NCI-H2081 (cell line): ENCODE measurements around the gene DLGAP1.
A peak's percentile ranks its signal among the peaks of the same experiment; 100 is the strongest.
"Not testable (repeated sequence)": the region's sequence is repeated elsewhere in the genome, so short reads cannot be mapped to it uniquely, and the experiment has no call there.

Experiments used
- DNase-seq, 2 experiments: peaks; one replicate each; lab custom pipeline; 2025; lab: John Stamatoyannopoulos, UW

The DLGAP1 gene

GRCh38 chr18:3658529-3658928 lies 796.6 kb downstream of the DLGAP1 start:
- no peak for DNase-seq

GRCh38 chr18:3655254-3656050 lies 799.7 kb downstream of the DLGAP1 start:
- no peak for DNase-seq

- DNase-seq: no peak
Measured at GRCh38 chr18:3654442-3655253, 800.5 kb downstream of the DLGAP1 start.

GRCh38 chr18:3653851-3654441 lies 801.2 kb downstream of the DLGAP1 start:
- DNase-seq: no peak

GRCh38 chr18:3653263-3653850 lies 801.8 kb downstream of the DLGAP1 start:
- no peak for DNase-seq

- peak in 1 of 2 experiments; percentile 9 for DNase-seq
Measured at GRCh38 chr18:3652380-3653262, 802.5 kb downstream of the DLGAP1 start.

- DNase-seq: no peak
Measured at GRCh38 chr18:3651266-3651665, 803.8 kb downstream of the DLGAP1 start.

- DNase-seq: not testable (repeated sequence)
Measured at GRCh38 chr18:3650521-3651042, 804.5 kb downstream of the DLGAP1 start.

GRCh38 chr18:3649633-3650426 lies 805.3 kb downstream of the DLGAP1 start:
- DNase-seq: no peak

- DNase-seq: no peak
Measured at GRCh38 chr18:3649135-3649632, 805.9 kb downstream of the DLGAP1 start.

GRCh38 chr18:3648641-3649040 lies 806.5 kb downstream of the DLGAP1 start:
- peak; percentile 6 to 42 for DNase-seq

- DNase-seq: peak; percentile 32 to 77
Measured at GRCh38 chr18:3648200-3648599, 806.9 kb downstream of the DLGAP1 start.

- DNase-seq: no peak
Measured at GRCh38 chr18:3647636-3648035, 807.5 kb downstream of the DLGAP1 start.

- no peak for DNase-seq
Measured at GRCh38 chr18:3645384-3646156, 809.5 kb downstream of the DLGAP1 start.

GRCh38 chr18:3634250-3634939 lies 820.7 kb downstream of the DLGAP1 start:
- no peak for DNase-seq

- DNase-seq: no peak
Measured at GRCh38 chr18:3631887-3632286, 823.2 kb downstream of the DLGAP1 start.

- no peak for DNase-seq
Measured at GRCh38 chr18:3626929-3627458, 828.1 kb downstream of the DLGAP1 start.

GRCh38 chr18:3625742-3626091 lies 829.4 kb downstream of the DLGAP1 start:
- no peak for DNase-seq
